ENCODE data around the gene BCAR1. TPM values are rescaled to one million over a fixed set of nuclear protein-coding genes. Genes with fewer than 3 reads are reported as not detected.
A peak's percentile ranks its signal among the peaks of the same experiment; 100 is the strongest.

BCAR1 gene
- total and polyA plus RNA-seq, 5 donors from 2014 or later, result 0.27 to 0.44 (median 0.38) TPM; not detected in 2

GRCh38 chr16:75234856-75235696 lies 16.3 kb downstream of the BCAR1 start:
- Histone ChIP-seq H3K9me3 (ENCODE audit: control insufficient read depth in 2 of 2, low read length in 2 of 2) (no peaks in the 10 kb centered on the region), H3K4me3 (ENCODE audit: low read depth, low read length) (no peak overlapping the region), H3K27ac (ENCODE audit: insufficient read depth, low read length, poor library complexity, severe bottlenecking) (no peak overlapping the region), H3K4me1 (ENCODE audit: control insufficient read depth, insufficient read depth, low read length, poor library complexity, severe bottlenecking) (no peaks in the 10 kb centered on the region), H3K36me3 (ENCODE audit: control insufficient read depth, insufficient read depth, low read length) (no peaks in the 10 kb centered on the region), H3K27me3 (ENCODE audit: control insufficient read depth, insufficient read depth, low read length) (no peaks in the 10 kb centered on the region)
- H3K27ac Mint-ChIP-seq, result no peak overlapping the region
- ATAC-seq (ENCODE audit: low read depth in 2 of 2), result no peak
- no peak overlapping the region for H3K4me3 Mint-ChIP-seq
- H3K9me3 Mint-ChIP-seq, result no peaks in the 10 kb centered on the region
- DNase-seq, result no peak
- H3K27me3 Mint-ChIP-seq, result no peaks in the 10 kb centered on the region
- no peaks in the 10 kb centered on the region for H3K36me3 Mint-ChIP-seq
- H3K4me1 Mint-ChIP-seq, result peaks cover 0 to 4% (median 2%) of the 10 kb centered on the region in 4 donors

GRCh38 chr16:75233611-75233938 lies 17.8 kb downstream of the BCAR1 start:
- no peak for ATAC-seq (ENCODE audit: low read depth in 2 of 2)
- Mint-ChIP-seq H3K36me3 (no peaks in the 10 kb centered on the region), H3K27me3 (no peaks in the 10 kb centered on the region), H3K4me3 (no peak overlapping the region), H3K9me3 (no peaks in the 10 kb centered on the region), H3K4me1 (peaks cover 0 to 4% (median 2%) of the 10 kb centered on the region in 4 donors), H3K27ac (peak overlapping the region in 1 of 3 donors; percentile 52)
- no peaks in the 10 kb centered on the region for H3K4me1 ChIP-seq (ENCODE audit: control insufficient read depth, insufficient read depth, low read length, poor library complexity, severe bottlenecking)
- DNase-seq, result no peak
- H3K27me3 ChIP-seq (ENCODE audit: control insufficient read depth, insufficient read depth, low read length), result no peaks in the 10 kb centered on the region
- no peaks in the 10 kb centered on the region for H3K9me3 ChIP-seq (ENCODE audit: control insufficient read depth in 2 of 2, low read length in 2 of 2)
- no peaks in the 10 kb centered on the region for H3K36me3 ChIP-seq (ENCODE audit: control insufficient read depth, insufficient read depth, low read length)
- H3K27ac ChIP-seq (ENCODE audit: insufficient read depth, low read length, poor library complexity, severe bottlenecking), result no peak overlapping the region
- no peak overlapping the region for H3K4me3 ChIP-seq (ENCODE audit: low read depth, low read length)

DNA sequence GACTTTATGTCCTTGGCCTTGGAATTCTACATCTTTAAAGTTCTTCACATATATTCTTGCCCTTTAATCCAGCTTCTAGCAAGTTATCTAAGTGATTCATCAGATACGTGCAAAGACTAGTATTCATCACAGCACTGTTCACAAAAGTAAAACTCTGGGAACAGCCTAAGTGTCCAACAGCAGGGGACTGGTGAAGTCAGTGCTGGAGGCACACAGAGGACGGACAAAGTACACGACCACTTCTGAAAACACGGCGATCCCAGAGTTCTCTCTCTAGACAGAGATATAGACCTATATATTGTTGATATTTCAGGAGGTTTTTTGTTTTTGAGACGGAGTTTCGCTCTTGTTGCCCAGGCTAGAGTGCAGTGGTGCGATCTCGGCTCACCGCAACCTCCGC lies 19.9 kb downstream of the BCAR1 start:
- Mint-ChIP-seq H3K4me1 (peaks cover 0 to 4% (median 2%) of the 10 kb centered on the region in 4 donors), H3K4me3 (no peak overlapping the region), H3K27ac (no peak overlapping the region), H3K27me3 (no peaks in the 10 kb centered on the region), H3K9me3 (no peaks in the 10 kb centered on the region), H3K36me3 (no peaks in the 10 kb centered on the region)
- no peak for DNase-seq
- no peaks in the 10 kb centered on the region for H3K9me3 ChIP-seq (ENCODE audit: control insufficient read depth in 2 of 2, low read length in 2 of 2)
- no peak for ATAC-seq (ENCODE audit: low read depth in 2 of 2)
- no peaks in the 10 kb centered on the region for H3K27me3 ChIP-seq (ENCODE audit: control insufficient read depth, insufficient read depth, low read length)
- H3K27ac ChIP-seq (ENCODE audit: insufficient read depth, low read length, poor library complexity, severe bottlenecking), result no peak overlapping the region
- H3K36me3 ChIP-seq (ENCODE audit: control insufficient read depth, insufficient read depth, low read length), result no peaks in the 10 kb centered on the region
- no peak overlapping the region for H3K4me3 ChIP-seq (ENCODE audit: low read depth, low read length)
- H3K4me1 ChIP-seq (ENCODE audit: control insufficient read depth, insufficient read depth, low read length, poor library complexity, severe bottlenecking), result no peaks in the 10 kb centered on the region

DNA sequence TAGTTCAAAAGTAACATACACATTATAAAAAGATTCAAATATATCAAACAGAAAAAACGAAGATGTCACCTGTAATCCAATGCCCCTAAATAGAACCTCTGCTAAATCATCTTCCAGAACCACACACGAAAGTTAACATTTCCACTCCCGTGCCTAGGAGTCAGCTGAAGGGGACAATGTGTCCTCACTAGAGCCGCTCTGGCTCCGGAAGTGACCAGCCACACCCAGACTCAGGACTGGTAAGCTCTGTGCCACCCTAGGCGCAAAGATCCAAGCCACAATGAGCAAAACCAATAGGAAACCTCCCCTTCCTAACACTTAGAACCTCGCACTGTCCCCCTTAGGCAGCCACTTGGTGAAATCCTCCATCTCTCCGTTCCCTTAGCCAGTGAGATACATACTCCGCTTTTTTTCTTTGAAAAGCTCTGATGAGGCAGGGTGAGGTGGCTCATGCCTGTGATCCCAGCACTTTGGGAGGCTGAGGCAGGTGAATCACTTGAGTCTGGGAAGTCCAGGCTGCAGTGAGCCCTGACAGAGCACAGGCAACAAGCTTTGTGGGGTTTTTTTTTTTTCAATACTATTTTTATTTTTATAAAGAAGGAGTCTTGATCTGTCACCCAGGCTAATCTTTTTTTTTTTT lies 20.8 kb downstream of the BCAR1 start:
- no peak for ATAC-seq (ENCODE audit: low read depth in 2 of 2)
- Mint-ChIP-seq H3K27me3 (no peaks in the 10 kb centered on the region), H3K36me3 (no peaks in the 10 kb centered on the region), H3K4me3 (no peak overlapping the region), H3K9me3 (no peaks in the 10 kb centered on the region), H3K4me1 (peaks cover 0 to 4% (median 2%) of the 10 kb centered on the region in 4 donors), H3K27ac (peak overlapping the region in 1 of 3 donors; percentile 52)
- H3K4me3 ChIP-seq (ENCODE audit: low read depth, low read length), result no peak overlapping the region
- H3K27ac ChIP-seq (ENCODE audit: insufficient read depth, low read length, poor library complexity, severe bottlenecking), result no peak overlapping the region
- H3K4me1 ChIP-seq (ENCODE audit: control insufficient read depth, insufficient read depth, low read length, poor library complexity, severe bottlenecking), result no peaks in the 10 kb centered on the region
- H3K27me3 ChIP-seq (ENCODE audit: control insufficient read depth, insufficient read depth, low read length), result no peaks in the 10 kb centered on the region
- H3K9me3 ChIP-seq (ENCODE audit: control insufficient read depth in 2 of 2, low read length in 2 of 2), result no peaks in the 10 kb centered on the region
- no peak for DNase-seq
- H3K36me3 ChIP-seq (ENCODE audit: control insufficient read depth, insufficient read depth, low read length), result no peaks in the 10 kb centered on the region

DNA sequence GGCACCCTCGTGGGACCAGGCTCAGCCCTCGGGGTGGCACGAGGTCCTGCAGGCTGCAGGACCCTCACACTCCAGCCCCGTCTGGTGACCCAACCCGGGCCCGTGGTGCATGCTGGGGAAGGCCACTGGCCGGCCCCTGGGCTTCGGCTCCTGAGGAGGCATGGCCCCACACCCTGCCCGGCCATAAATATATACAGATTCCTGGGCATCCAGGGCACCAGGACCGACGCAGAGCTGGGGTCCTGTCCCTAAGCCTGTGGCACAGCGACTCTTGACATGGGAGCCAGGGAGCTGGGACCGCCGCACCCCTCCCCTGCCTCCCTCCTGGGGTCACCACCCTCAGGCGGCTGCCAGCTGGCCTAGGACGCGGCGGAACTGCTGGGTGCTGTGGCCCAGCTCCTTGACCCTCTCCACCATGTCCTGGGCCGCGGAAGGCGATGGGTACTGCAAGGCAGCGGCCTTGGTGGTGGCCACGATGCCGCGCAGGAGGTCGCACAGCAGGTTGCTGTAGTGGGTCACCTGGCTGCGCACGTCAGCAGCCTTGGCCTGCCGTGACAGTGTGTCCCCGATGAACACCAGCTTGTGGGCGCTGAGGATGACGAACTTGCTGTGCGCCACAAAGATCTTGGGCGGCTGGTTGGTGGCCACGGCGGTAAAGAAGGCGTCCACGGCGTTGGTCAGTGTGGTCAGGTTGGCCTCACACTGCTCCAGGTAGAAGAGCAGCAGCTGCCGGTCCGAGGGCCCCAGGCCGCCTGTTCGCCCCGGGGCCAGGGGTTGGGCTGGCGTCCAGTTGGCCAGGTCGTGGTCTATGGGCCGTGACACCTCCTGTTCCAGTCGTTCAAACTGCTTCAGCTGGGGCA lies 22.0 kb downstream of the BCAR1 start:
- Mint-ChIP-seq H3K9me3 (no peaks in the 10 kb centered on the region), H3K27ac (no peak overlapping the region)

GRCh38 chr16:75228143-75228976 lies 23.1 kb downstream of the BCAR1 start:
- H3K9me3 ChIP-seq (ENCODE audit: control insufficient read depth in 2 of 2, low read length in 2 of 2), result no peaks in the 10 kb centered on the region
- DNase-seq (no peak), ATAC-seq (ENCODE audit: low read depth in 2 of 2) (no peak)
- Mint-ChIP-seq H3K4me3 (no peak overlapping the region), H3K36me3 (no peaks in the 10 kb centered on the region), H3K9me3 (no peaks in the 10 kb centered on the region), H3K27ac (no peak overlapping the region), H3K4me1 (no peaks in the 10 kb centered on the region), H3K27me3 (no peaks in the 10 kb centered on the region)
- no peaks in the 10 kb centered on the region for H3K27me3 ChIP-seq (ENCODE audit: control insufficient read depth, insufficient read depth, low read length)
- H3K4me3 ChIP-seq (ENCODE audit: low read depth, low read length), result no peak overlapping the region
- no peaks in the 10 kb centered on the region for H3K4me1 ChIP-seq (ENCODE audit: control insufficient read depth, insufficient read depth, low read length, poor library complexity, severe bottlenecking)
- H3K27ac ChIP-seq (ENCODE audit: insufficient read depth, low read length, poor library complexity, severe bottlenecking), result no peak overlapping the region
- H3K36me3 ChIP-seq (ENCODE audit: control insufficient read depth, insufficient read depth, low read length), result no peaks in the 10 kb centered on the region

More for the DNA sequence above, 22.0 kb downstream of the BCAR1 start:
- Mint-ChIP-seq H3K4me1 (peaks cover 0 to 3% (median 2%) of the 10 kb centered on the region in 4 donors), H3K27me3 (no peaks in the 10 kb centered on the region), H3K4me3 (no peak overlapping the region), H3K36me3 (no peaks in the 10 kb centered on the region)
- no peak for ATAC-seq (ENCODE audit: low read depth in 2 of 2)
- Histone ChIP-seq H3K4me1 (ENCODE audit: control insufficient read depth, insufficient read depth, low read length, poor library complexity, severe bottlenecking) (no peaks in the 10 kb centered on the region), H3K9me3 (ENCODE audit: control insufficient read depth in 2 of 2, low read length in 2 of 2) (no peaks in the 10 kb centered on the region), H3K36me3 (ENCODE audit: control insufficient read depth, insufficient read depth, low read length) (no peaks in the 10 kb centered on the region), H3K4me3 (ENCODE audit: low read depth, low read length) (no peak overlapping the region), H3K27ac (ENCODE audit: insufficient read depth, low read length, poor library complexity, severe bottlenecking) (no peak overlapping the region), H3K27me3 (ENCODE audit: control insufficient read depth, insufficient read depth, low read length) (no peaks in the 10 kb centered on the region)
- no peak for DNase-seq
